NCI-H226 (cell line): ENCODE measurements around the gene CRTC1.
"Not testable (repeated sequence)": the region's sequence is repeated elsewhere in the genome, so short reads cannot be mapped to it uniquely, and the experiment has no call there.

Experiments used
- DNase-seq: peaks from one replicate; pipeline ENCODE4 v3.0.0-alpha.2; 2015

The CRTC1 gene

DNA sequence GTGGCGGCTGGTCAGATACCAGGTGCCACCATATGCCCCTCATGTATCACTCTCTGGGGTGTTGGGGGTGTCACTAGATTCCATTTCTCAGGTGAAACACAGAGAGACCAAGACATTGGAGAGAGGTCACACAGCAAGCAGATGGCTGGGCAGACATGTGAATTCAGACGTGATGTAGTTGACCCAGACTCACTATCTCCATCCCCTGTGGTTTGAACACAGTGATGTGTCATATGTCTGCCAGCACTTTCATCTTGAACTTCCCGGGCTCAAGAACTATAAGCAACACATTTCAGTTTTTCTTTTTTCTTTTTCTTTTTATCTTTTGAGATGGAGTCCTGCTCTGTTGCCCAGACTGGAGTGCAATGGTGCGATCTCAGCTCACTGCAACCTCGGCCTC lies 132.2 kb downstream of the CRTC1 start:
- DNase-seq = no peak

DNA sequence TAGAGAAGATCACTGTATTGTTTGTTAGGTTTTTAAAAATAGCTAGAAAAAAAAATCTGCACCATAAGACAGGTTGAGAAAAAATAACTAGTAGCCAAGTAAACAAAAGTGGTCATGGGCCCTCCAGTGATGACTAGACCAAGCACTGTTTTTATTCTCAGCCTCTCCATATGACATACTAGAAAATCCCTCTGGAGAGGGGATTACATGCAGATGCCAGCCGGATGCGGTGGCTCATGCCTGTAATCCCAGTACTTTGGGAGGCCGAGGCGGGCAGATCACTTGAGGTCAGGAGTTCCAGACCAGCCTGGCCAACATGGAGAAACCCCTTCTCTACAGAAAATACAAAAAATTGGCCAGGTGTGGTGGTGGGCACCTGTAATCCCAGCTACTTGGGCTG lies 133.2 kb downstream of the CRTC1 start:
- DNase-seq = not testable (repeated sequence)

DNA sequence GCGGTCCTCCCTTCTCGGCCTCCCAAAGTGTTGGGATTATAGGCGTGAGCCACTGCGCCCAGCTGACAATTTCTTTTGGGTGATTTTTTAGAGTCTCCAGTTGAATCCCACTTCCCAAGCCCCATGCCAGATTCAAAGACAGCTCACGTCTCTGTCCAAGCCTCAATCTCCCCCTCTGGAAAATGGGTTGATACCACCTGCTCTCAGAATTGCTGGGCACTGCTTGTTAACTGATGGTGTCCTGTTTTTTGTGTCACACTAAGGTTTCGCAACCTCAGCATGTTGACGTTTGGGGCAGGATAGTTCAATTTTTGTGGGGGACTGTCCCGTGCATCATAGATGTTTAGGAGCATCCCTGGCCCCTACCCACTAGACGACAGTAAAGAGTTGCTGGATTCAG lies 134.1 kb downstream of the CRTC1 start:
- DNase-seq = no peak

DNA sequence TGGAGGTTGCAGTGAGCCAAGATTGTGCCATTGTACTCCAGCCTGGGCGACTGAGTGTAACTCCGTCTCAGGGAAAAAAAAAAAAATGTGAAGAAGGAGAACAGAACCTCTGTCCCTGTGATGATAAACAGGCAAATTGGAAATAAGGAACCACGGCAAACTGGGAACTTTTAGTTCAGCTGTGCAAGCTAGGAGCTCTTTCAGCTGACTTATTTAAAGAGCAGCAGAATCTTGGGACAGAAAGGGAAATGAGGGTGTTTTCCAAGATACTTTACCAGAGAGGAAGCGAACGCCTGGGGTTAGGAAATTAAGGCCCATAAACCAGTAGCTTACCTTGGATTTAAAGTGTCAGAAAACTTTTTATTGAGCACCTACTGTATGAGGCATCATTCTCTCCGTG lies 145.3 kb downstream of the CRTC1 start:
- DNase-seq = no peak

GRCh38 chr19:18830488-18830887 lies 147.0 kb downstream of the CRTC1 start:
- DNase-seq = no peak

DNA sequence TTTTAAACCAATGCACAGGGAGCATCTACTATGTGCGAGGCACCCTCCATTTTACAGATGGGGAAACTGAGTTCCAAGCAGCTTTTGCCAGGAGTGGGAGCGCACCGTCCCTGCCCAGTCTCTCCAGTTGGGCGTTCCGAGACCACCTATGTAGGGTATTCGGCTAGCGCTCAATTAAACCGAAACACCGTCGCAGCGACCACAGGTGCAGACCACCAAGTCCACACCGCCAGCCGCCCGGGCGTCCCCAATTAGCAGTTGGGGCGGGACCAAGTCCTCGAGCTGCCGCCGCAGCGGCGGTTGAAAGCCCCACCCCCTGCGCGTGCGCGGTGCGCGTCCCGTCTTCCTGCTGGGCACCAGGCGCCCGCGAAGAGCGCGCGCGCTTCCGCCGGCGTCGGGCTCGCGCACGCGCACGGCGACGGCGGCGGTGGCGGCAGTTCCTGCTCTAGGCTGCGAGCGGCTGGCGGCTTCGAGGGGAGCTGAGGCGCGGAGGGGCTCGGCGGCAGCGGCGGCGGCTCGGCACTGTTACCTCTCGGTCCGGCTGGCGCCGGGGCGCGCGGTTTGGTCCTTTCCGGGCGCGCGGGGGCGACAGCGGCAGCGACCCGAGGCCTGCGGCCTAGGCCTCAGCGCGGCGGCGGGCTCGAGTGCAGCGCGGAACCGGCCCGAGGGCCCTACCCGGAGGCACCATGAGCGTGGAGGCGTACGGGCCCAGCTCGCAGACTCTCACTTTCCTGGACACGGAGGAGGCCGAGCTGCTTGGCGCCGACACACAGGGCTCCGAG lies 148.2 kb downstream of the CRTC1 start, which contains the start of gene UPF1:
TSS of gene UPF1 (plus strand) at position 436 of the 782 bp plus-strand sequence. CDS start at position 687, 251 bp downstream.
- DNase-seq = peak; percentile 85
